HG02678 (cell line): Measurements from ENCODE around the gene PPP1R18.

ENCODE experiments used
- ATAC-seq: cut with Tn5 transposase; IDR thresholded peaks from one replicate; pipeline ENCODE4 v1.9.1; 2021; ENCODE audit warnings: mild to moderate bottlenecking, moderate library complexity; ENCODE audit not compliant: unreplicated experiment

PPP1R18 gene

DNA sequence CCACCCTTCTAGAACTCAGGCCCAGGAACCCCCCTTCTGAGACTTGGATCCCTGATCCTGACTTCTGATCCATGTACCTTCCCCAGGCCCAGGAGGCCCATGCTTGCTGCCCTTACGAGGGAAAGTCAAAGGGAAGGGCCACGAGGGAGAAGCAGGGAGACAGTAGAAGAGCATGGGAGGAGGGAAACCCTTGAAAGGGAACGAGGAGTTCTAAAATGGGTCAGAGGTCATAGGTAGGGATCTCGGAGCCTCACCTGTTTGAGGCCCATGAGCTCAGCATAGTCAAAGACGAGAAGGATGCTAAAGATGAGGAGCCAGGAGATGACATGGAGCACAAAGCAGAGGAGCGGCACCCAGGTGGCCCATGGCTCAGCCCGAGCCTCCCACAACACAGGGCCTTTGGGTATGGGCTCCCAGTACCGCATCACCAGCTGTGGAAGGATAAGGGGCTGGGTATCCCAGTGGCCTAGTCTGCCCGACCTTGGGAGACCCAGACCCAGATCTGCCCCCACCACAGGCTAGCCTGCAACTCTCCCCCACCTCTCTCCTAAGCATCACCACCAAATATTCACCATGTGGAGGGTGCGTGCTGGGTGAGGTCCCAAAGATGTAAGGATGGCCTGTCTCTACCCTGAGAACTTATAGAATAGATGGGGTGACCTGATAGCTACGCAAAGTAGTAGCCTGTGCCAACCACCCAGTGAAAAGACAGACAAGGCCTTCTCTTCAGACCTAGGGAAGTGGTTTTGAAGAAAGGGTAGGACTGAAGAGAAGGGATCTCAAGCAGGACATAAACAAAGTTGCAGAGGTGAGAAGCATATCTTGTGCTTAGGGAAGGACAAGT lies 2.8 kb upstream of the PPP1R18 start:
- ATAC-seq: no peak

DNA sequence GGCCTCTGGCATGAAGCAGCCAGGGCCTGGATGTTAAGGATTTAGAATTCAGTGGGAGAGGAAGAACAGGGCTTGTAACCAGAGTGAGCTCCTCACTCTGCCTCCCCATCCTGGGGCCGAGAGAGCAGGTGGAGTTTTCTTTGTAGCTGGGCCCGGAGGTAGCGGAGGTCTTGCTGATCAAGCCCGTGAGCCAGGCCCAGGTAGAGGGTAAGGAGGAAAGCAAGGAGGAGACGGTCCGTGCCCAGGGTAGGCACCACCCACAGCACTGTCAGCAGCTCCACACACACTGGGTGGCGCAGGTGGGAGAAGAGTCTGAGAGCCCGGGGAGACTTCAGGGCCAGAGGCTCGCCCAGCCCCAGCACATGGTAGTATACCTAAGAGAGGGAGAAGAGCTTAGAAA lies 2.1 kb upstream of the PPP1R18 start:
- no peak for ATAC-seq

DNA sequence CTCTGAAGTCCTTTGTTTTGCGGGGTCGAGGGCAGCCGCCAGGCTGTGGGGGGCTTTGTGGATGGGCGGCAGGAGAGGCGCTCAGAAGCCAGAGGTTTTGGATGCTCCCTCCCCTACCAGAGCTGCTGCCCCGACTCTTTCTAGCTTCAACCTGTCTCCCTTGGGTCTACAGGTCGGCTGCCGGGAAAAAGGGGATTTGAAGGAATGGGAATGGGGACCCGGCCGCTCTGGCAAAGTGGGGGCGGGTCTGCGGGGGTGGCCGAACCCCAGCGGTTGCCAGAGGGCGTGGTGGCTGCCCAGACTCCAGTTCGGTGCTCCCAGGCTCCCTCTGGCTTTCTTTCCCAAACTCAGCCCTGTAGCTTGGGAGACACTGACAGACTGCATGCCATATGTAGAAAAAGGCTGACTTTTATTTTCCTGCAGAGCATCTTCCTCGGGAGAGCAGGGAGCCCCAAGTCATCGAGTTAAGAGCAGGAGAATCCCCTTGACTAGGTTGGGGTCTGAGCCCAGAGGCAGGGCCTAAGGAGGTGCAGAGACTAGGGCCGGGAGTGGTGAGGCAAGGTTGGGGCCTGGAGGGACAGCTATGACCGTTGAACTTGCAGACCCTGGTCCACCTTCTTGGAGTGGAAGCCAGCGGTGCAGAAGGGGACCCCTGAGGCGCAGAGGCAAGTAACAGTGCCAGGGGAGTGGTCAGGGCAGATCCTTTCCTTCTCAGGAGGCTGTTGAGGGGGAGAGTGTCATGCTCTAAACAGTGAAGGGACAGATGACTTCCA lies 1.4 kb upstream of the PPP1R18 start:
- no peak for ATAC-seq

DNA sequence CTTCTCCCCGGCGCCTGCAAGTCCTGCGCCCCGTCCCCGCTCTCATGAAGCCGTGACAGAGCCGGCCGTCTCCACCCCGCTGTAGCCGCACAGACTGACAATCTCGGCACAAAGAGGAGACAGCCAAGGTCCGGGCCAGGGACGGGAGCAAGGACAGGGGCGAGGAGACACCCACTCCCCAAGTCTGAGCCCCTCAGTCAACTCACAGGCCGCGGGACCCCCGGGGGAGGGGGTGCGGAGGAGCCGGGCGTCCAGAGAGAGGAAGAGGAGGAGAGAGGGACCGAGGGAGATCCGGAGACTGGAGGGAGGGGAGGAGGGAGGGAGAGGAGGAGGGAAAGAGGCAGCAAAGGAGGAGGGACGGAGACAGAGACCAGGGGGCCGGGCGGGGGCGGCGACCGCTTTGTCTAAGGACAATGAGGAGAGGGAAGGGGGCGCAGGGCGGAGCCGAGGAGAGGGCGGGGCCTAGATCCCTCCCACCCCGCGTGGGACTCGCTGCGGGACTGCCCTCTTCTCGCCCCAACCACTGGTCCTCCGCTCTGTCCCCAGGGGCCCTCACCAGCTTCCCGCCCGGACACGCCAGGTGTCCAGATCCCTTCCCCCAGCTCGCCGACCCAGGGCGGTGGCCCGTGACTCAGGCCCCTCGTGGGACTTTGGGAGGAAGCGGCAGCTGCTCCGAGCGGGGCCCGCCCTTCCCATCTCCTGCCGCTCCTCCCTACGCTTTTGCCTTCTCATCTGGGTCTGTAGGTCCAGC lies 638 bp upstream of the PPP1R18 start:
- peak; percentile 54 for ATAC-seq

DNA sequence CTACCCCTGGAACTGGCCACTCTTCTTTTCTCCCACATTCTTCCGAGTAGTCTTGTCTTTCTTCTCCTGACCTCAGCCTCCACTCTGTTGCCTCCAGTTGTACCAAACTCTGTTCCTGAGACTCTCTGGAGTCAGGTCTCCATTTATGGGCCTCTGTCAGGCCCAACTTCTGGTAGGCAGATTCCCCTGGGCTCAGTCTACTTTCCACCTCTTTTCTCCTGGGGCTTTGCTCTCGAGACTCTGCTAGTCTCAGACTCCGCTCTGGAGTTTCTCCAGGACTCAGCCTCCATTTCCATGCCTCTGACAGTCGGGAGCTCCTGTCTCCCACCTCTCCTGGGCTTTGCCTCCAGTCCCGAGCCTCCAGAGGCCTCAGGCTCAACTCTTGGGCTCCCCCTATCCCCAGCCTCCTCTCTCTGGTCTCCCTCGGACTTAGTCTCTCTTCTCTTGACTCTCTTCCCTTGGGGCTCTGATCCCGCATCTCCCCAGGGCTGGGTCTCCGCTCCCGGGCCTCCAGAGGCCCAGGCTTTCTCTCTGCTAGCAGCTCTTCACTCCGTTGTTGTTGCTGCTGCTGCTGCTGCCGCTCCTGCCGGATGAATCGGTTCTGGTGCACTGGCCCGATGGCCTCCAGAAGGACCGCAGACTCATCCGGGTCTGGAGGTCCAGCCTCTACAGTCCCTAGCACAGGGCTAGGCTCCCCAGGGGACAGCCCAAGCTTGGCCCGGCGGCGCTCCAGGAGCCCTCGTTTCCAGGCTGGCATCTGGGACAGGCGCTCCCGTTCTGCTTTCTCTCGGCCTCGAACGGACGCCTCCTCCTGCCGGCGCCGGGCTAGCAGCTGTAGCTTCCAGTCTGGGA lies 1.1 kb downstream of the PPP1R18 start:
- ATAC-seq: no peak

DNA sequence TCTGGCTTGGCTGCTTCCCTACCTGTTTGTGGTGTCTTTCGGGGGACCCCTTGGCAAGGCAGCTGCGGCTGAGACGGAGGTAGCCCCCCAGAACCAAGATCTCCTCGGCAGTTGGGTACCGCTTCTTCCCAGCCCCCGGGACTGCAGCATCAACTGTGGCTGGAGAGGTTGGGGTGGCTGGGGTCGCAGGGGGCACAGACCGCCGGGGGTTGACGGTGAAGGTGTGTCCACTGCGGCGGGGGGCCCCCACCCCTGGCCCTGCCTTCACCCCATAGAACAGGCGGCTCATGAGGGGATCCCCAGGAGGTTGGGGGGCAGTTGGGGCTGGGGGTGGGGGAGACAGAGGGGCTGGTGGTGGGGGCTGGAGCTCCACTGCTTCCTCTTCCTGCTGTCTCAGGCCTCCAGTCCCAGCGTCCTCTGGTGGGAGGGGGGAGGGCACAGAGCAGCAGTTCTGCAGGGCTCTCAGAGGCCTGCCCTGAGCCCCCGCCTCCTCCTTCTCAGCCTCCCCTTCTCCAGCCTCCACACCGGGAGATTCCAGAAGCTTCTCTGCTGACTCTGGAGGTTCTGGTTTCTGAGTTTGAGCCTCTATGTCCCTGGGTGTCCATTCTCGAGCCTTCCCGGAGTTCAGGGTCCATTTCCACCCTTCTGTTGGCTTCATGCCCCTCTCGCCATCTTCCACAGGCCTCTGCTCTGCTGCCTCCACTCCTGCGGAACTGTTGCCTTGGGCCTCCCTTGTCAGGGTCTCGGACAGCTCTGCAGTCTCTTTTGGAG lies 1.9 kb downstream of the PPP1R18 start:
- no peak for ATAC-seq

DNA sequence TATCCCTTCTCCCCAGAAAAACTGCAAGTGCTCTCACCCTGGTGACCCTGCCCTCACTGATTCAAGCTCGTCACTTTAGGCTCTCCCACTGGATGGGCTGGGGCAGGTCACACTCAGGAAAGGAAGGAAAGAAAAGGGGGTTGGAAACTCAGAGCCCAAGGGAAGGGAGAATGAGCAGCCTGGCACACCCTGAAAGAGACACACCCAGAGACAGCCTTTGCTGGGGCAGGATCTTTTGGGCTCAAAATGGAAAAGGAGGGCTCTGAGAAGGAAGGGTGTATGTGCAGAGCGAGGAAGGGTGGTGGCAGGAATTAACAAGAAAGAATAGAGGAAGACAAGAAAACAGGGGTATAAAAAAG lies 2.5 kb downstream of the PPP1R18 start:
- no peak for ATAC-seq

DNA sequence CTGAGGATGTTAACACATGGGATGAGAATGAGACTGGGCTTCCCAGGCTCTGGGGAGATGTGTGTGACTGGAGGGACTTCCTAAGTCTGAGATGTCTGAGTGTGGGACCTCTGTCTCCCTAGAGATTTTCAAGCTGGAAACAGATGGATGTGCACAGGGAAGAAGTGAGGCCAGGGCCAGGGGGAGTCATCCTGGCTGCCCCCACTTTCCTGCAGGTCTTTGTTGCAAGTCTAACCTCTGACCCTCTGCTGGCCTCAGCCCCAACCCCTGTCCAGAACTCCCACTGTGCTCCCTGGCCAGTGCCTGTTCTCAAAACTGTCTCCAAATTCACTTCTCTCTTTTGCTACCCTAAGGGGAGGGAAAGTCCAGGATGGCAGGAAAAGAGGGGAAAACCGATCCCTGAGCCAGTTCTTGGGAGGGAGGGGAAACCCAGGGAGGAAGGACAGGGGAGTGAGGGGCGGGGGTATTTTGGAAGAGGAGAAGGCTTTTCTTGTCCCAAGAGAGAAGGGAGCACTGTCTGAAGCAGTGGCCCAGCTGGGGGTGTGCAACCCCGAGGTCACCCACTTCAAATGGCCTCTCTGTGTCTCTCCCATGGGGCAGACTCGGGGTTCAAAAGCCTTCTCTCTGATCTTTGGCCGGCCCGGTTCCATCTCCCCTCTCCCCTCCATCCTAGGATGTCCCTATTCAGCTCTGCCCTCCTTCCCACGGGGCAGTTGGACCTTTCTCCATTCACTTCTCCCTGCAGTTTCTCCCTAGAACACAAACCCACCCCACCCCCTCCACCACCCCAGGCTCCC lies 3.1 kb downstream of the PPP1R18 start:
- no peak for ATAC-seq

DNA sequence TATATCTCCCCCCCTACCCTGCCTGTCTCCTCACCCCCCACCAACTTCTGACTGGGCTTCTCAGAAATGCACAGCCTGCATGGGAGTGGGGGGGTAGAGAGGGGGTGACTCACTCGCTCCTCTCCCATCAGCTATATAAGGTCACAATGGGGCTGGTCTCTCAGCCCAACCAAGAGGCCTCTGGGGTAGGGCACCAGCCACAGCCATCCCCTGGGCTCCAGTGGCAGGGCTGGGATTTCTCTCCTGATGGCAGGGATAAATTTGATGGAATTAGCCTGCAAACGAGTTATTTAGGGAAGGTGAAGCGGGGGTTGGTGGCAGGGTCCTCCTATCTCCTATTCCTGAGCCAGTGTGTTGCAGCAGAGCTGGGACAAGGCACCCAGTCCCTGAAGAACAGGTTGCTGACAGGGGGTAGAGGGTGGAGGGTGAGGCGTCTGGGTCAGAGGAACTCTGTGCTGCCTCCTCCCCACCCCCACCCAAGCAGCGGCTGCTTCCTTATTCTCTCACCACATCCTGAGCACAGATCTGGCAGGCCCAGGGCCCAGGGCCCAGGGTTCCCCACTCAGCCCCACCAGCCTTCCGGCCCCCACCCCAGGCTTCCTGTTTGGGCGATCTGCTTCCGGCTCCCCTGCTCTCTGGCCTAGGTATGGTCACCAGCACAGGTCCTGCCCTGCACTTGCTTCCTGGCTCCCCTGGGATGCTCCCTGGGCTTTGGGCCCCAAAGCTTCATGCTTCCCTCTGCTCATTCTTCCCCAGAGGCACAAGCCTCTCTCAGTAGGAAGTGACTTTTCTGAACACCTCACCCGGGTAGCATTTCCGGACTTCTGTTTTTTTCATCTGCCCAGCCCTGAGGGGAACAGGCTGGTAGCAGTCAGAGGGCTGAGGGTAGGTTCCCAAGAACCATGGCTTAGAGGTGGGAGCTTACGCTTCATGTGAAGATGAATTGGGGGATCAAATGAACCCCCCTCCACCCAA lies 4.0 kb downstream of the PPP1R18 start:
- peak; percentile 40 for ATAC-seq

DNA sequence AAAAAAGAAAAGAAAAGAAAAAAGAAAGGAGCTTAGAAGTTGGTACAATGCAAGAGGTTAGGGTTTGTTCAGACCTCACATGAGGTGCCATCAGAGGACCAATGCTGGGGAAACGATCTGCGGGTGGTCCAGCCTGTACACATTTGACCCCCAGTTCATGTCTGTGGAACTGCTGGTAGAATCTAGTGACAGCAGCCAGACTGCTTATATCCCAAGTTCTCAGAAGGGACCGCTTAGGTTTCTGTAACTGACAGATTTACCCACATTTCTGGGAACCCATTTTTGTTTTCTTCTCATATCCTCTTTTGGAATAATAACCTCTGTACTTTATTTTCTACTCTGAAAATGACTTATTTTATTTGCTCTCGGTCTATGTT lies 4.7 kb downstream of the PPP1R18 start:
- ATAC-seq: no peak

DNA sequence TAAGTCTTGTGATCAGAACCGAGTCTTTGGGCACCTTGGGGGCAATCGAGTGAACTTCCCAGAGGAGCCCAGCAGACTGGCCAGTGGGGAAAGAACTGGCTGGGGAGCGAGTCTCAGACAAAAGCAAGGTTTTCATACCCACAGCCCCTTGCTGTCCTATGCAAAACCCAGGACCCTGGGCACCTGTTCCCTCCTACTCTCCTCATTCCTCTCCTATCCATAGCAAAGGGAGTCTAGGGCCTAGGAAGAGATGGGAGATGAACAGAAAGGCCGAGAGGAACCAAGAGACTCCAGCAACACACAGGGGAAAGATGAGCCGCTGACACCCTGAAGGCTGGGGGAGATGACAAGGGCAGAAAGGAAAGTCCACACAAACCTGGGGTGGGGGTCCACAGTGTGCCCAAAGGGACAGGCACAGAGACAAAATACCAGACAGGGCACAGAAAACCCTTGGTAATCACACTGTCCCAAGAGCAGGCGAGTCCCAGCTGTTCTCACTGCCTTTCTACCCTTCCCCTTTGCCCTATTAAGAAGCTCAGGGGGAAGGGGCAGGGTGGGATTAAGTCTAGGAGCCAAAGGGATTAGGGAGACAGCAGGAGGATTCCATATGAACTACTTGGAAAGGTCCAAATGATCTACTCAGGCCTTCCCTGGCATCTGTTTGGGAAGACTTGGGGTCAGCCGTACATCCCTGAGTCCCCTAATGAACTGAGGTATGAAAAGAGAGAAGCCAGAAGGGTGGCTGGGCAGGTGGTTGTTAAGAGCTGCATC lies 6.5 kb downstream of the PPP1R18 start:
- no peak for ATAC-seq

DNA sequence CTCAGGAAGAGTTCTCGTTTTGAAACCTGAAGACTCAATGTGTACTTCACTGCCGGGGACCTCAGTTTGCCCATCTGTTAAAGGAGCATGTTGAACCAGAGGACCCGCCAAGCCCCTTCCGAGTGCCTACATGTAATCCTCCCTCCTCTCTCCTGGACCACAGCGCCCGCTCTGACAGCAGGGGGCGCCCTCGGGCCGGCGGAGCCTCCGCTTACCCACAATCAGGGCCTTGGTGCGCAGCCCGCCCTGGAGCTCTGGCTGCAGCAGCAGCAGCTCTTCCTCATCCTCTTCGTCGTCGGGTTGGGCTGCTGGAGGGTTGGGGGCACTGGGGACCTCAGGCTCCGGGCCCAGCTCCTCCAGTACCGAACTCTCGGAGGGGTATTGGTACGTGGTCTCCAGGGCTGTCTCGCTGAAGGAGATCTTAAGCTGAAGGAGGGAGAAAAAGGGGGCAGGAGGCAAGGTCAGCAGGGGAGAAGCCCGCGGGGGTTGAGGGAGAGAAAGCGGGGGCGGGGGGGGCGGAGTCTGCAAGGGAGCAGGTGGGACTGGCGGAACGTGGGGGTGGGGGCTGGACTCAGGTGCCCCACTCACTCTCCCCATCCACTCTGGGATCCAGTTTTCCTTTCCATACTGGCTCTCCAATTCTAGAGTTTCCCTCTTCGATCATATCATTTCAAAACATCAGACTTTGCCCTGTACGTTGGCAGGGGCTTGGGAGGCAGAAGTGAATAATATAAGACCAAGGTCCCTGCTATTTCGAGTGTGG lies 7.3 kb downstream of the PPP1R18 start:
- ATAC-seq: peak; percentile 48

DNA sequence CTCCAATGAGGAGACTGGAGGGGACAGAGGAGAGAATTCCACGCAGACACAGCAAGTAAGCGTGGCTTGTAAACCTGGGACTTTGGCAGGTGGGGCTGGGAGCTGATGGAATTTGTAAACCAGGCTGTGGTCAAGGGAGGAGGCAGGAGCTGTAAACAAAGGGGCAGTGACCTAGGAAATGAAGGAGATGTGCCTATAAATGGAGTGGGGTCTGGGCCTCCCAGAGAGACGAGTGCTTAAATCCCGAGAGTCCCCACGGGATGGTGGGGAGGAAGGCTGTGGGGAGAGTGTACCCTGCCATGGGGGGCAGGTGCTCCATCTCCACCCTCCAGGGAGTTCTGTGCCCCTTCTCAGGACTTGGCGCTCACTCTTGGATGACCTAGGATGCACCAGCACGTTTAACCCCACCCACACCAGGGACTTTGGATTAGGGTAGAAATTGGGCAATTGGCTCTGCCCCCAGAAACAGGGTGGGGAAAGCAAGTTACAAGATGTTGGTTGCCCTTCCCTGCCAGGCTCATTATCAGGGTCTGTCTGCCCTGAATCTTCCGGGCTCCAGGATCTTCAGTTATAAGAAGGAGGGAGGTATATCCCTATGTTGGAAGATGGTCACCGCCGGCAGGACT lies 9.7 kb downstream of the PPP1R18 start:
- ATAC-seq: no peak

DNA sequence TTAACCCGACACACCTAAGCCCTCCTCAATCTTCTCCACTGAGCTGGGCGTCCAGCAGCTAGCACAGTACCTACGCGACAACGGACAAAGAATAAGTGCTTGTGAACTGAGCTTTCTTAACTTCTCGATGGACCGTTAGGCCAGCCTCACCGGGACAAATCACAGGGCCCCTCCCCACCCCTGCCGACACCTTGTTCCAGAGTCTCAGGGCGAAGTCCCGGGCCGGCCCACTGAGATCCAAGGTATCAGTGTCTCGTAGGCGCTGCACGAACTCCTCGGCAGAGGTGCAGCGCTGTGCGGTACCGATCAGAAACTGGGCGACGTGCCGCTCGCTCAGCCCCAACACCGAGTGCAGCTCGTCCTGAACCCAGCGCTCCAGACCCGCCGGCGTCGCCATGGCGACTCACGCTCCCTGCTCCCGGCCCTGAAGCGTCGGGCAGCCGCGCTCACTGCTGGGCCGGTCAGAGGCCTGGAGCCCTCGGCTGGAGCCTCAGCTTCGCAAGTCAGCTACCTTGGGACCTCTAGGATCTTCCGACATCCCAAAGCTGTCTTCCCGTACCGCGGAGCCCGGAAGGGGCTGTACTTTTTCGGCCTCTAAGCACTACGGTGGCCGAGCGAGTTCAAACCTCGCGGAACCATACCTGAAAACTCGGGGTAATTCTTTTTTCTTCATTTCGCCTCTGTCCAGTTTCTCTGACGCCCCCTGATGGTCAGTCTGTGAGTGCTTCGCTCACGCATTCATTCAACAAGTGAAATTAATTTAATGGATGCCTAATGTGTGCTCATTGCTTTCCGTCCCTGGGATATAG lies 13.8 kb downstream of the PPP1R18 start, which contains the start of gene DHX16:
Gene DHX16, minus strand, starts transcription at position 562 of the 809 bp plus-strand sequence. Its CDS starts 165 bp downstream, at position 397.
- ATAC-seq: peak; percentile 84
